H9 (cell line): ENCODE data around the gene CBFA2T2. TPM values are rescaled to one million over a fixed set of nuclear protein-coding genes. Genes with fewer than 3 reads are reported as not detected.

ENCODE experiments used
- DNase-seq: peaks from one replicate; pipeline ENCODE4 v3.0.0-alpha.2; 2017
- H2AFZ ChIP-seq: one replicate; pipeline ENCODE4 v1.6.1; 2013; ENCODE audit warnings: mild to moderate bottlenecking, low read length, control low read depth, moderate library complexity
- H2AK5ac ChIP-seq: 2 replicates; pipeline ENCODE4 v1.6.1; 2013; ENCODE audit warnings: low read length, control low read depth, mixed read lengths; ENCODE audit not compliant: insufficient read length
- H2BK120ac ChIP-seq: one replicate; pipeline ENCODE4 v1.6.1; 2013; ENCODE audit warnings: low read depth, mild to moderate bottlenecking, low read length, control low read depth, inconsistent platforms; ENCODE audit not compliant: poor library complexity, severe bottlenecking
- H2BK12ac ChIP-seq: 2 replicates; pipeline ENCODE4 v1.6.1; 2013; ENCODE audit warnings: low read length, control low read depth, mixed read lengths, low read depth; ENCODE audit not compliant: insufficient read length
- H2BK15ac ChIP-seq: 2 replicates; pipeline ENCODE4 v1.6.1; 2013; ENCODE audit warnings: low read depth, low read length, control low read depth
- H2BK20ac ChIP-seq: one replicate; pipeline ENCODE4 v1.6.1; 2013; ENCODE audit warnings: low read depth, mild to moderate bottlenecking, low read length, control low read depth, inconsistent platforms; ENCODE audit not compliant: poor library complexity, severe bottlenecking
- H2BK5ac ChIP-seq: 2 replicates; pipeline ENCODE4 v1.6.1; 2013; ENCODE audit warnings: low read length, control low read depth, mixed read lengths; ENCODE audit not compliant: insufficient read length
- H3K14ac ChIP-seq: 2 replicates; pipeline ENCODE4 v1.6.1; 2013; ENCODE audit warnings: low read length, control low read depth; ENCODE audit not compliant: insufficient read depth
- H3K18ac ChIP-seq: 2 replicates; pipeline ENCODE4 v1.6.1; 2013; ENCODE audit warnings: low read depth, mild to moderate bottlenecking, mixed read lengths, low read length, control low read depth; ENCODE audit not compliant: insufficient read length
- H3K23ac ChIP-seq: 2 replicates; pipeline ENCODE4 v1.6.1; 2013; ENCODE audit warnings: low read length, control low read depth, mixed read lengths, low read depth; ENCODE audit not compliant: insufficient read length
- H3K23me2 ChIP-seq: 2 replicates; pipeline ENCODE4 v1.6.1; 2013; ENCODE audit warnings: low read depth, mild to moderate bottlenecking, mixed read lengths, low read length, control low read depth; ENCODE audit not compliant: insufficient read length, poor library complexity, severe bottlenecking
- H3K27ac ChIP-seq: 2 replicates; pipeline ENCODE4 v1.5.1; 2013; ENCODE audit warnings: low read length, control low read depth, mixed read lengths, low read depth; ENCODE audit not compliant: insufficient read length
- H3K27me3 ChIP-seq: 2 replicates; pipeline ENCODE4 v1.6.1; 2013; ENCODE audit warnings: low read length, control low read depth, inconsistent platforms; ENCODE audit not compliant: insufficient read depth
- H3K4ac ChIP-seq: 2 replicates; pipeline ENCODE4 v1.6.1; 2013; ENCODE audit warnings: low read depth, mild to moderate bottlenecking, control low read depth, inconsistent platforms, low read length, moderate library complexity
- H3K4me1 ChIP-seq: 2 replicates; pipeline ENCODE4 v1.6.1; 2013; ENCODE audit warnings: low read length, control low read depth, inconsistent platforms; ENCODE audit not compliant: insufficient read depth
- H3K4me2 ChIP-seq: 2 replicates; pipeline ENCODE4 v1.6.1; 2013; ENCODE audit warnings: low read length, control low read depth, mixed read lengths; ENCODE audit not compliant: insufficient read length, insufficient read depth
- H3K56ac ChIP-seq: 2 replicates; pipeline ENCODE4 v1.6.1; 2013; ENCODE audit warnings: low read depth, mild to moderate bottlenecking, mixed read lengths, low read length, control low read depth; ENCODE audit not compliant: insufficient read length
- H3K79me1 ChIP-seq: 2 replicates; pipeline ENCODE4 v1.6.1; 2013; ENCODE audit warnings: low read depth, mild to moderate bottlenecking, moderate library complexity, low read length, control low read depth, inconsistent platforms; ENCODE audit not compliant: insufficient read depth, poor library complexity, severe bottlenecking
- H3K79me2 ChIP-seq: 2 replicates; pipeline ENCODE4 v1.6.1; 2013; ENCODE audit warnings: low read length, control low read depth, inconsistent platforms; ENCODE audit not compliant: insufficient read depth
- H3K9ac ChIP-seq: 2 replicates; pipeline ENCODE4 v1.6.1; 2013; ENCODE audit warnings: low read length, control low read depth, mixed read lengths; ENCODE audit not compliant: insufficient read length; ENCODE audit errors: extremely low read depth
- H3K9me3 ChIP-seq: one replicate; pipeline ENCODE4 v1.6.1; 2013; ENCODE audit warnings: low read depth, low read length, inconsistent platforms; ENCODE audit not compliant: control insufficient read depth
- H3T11ph ChIP-seq: one replicate; pipeline ENCODE4 v1.6.1; 2013; ENCODE audit warnings: mild to moderate bottlenecking, low read length, control low read depth, inconsistent platforms
- H4K20me1 ChIP-seq: one replicate; pipeline ENCODE4 v1.6.1; 2013; ENCODE audit not compliant: control insufficient read depth, insufficient read length, insufficient read depth
- H4K5ac ChIP-seq: 2 replicates; pipeline ENCODE4 v1.6.1; 2013; ENCODE audit warnings: low read depth, mild to moderate bottlenecking, mixed read lengths, low read length, control low read depth; ENCODE audit not compliant: insufficient read length
- H4K8ac ChIP-seq: replicated peaks from 2 replicates; pipeline ENCODE4 v1.6.1; 2013; ENCODE audit warnings: low read length, control low read depth, mixed read lengths, low read depth; ENCODE audit not compliant: insufficient read length
- H4K91ac ChIP-seq: 2 replicates; pipeline ENCODE4 v1.6.1; 2013; ENCODE audit warnings: low read depth, mild to moderate bottlenecking, moderate library complexity, mixed read lengths, low read length, control low read depth; ENCODE audit not compliant: insufficient read length
- H3K27ac Mint-ChIP-seq, 3 experiments: 2 replicates in 2 of 3; 3 replicates in 1 of 3; pipeline ENCODE4 v1.8.0; 2020 to 2021; ENCODE audit warnings: mixed read lengths in 3 of 3, mild to moderate bottlenecking in 1 of 3, moderate library complexity in 1 of 3
- H3K27me3 Mint-ChIP-seq: 2 replicates; pipeline ENCODE4 v1.8.0; 2021; ENCODE audit warnings: low read depth, mild to moderate bottlenecking, moderate library complexity, mixed read lengths
- H3K36me3 Mint-ChIP-seq, 3 experiments: 2 replicates in 2 of 3; 3 replicates in 1 of 3; pipeline ENCODE4 v1.8.0; 2020 to 2021; ENCODE audit warnings: low read depth in 3 of 3, mixed read lengths in 3 of 3; ENCODE audit not compliant: insufficient read depth in 1 of 3
- H3K4me1 Mint-ChIP-seq, 2 experiments: 2 replicates each; pipeline ENCODE4 v1.8.0; 2020; ENCODE audit warnings: mixed read lengths in 2 of 2
- H3K4me3 Mint-ChIP-seq, 2 experiments: 2 replicates in 1 of 2; 3 replicates in 1 of 2; pipeline ENCODE4 v1.8.0; 2020 to 2021; ENCODE audit warnings: mild to moderate bottlenecking in 2 of 2, mixed read lengths in 2 of 2, moderate library complexity in 1 of 2
- H3K9me3 Mint-ChIP-seq, 2 experiments: 2 replicates in 1 of 2; 3 replicates in 1 of 2; pipeline ENCODE4 v1.8.0; 2020; ENCODE audit warnings: mild to moderate bottlenecking in 2 of 2, mixed read lengths in 2 of 2, moderate library complexity in 1 of 2
- CTCF ChIP-seq: fragments of 200-600 bp; sonication (generic); conservative IDR thresholded peaks from 3 replicates; pipeline ENCODE4 v1.8.0; 2021; ENCODE audit warnings: antibody characterized with exemption, mild to moderate bottlenecking
- WGBS: extraction: QIAGEN DNeasy Blood & Tissue Kit; methylation state at CpG from one replicate; pipeline ENCODE4 v1.1.7; 2013; ENCODE audit warnings: missing lambda C conversion rate, low lambda C conversion rate, mixed read lengths; ENCODE audit not compliant: insufficient read length; ENCODE audit errors: extremely low coverage; 5-methylcytosine and 5-hydroxymethylcytosine counted together
- total RNA-seq: library from RNA; stranded (reverse); gene quantifications from 2 replicates; pipeline ENCODE4 v1.2.1, GENCODE V29; 2021

CBFA2T2 gene
- total RNA-seq, 1 experiment from 2014 or later: 11.2 TPM

GRCh38 chr20:33445881-33446625, 43.8 kb upstream of the CBFA2T2 start:
- Histone ChIP-seq H2BK120ac (no peak overlapping the region), H3K27me3 (peaks cover 12% of the 10 kb centered on the region; the same call in 1 of the 2 replicates), H2AFZ (no peak overlapping the region), H3K23me2 (peaks cover 12% of the 10 kb centered on the region), H3K14ac (no peak overlapping the region), H4K91ac (no peak overlapping the region), H2BK20ac (no peak overlapping the region), H3K4ac (no peak overlapping the region), H3K56ac (no peak overlapping the region), H4K20me1 (peaks cover 2% of the 10 kb centered on the region), H2BK15ac (no peak overlapping the region), H3K4me1 (no peaks in the 10 kb centered on the region), H4K5ac (no peak overlapping the region), H2AK5ac (no peak overlapping the region), H3K18ac (no peak overlapping the region), H3K9me3 (no peaks in the 10 kb centered on the region), H2BK5ac (no peak overlapping the region), H3K9ac (no peak overlapping the region), H3K79me2 (no peaks in the 10 kb centered on the region), H4K8ac (no peak overlapping the region), H3K79me1 (no peaks in the 10 kb centered on the region), H3K27ac (no peak overlapping the region), H3T11ph (no peak overlapping the region), H3K4me2 (no peak overlapping the region), H3K23ac (no peak overlapping the region), H2BK12ac (no peak overlapping the region)
- no peak overlapping the region for H3K4me3 Mint-ChIP-seq
- TF ChIP-seq CTCF: no peak
- H3K36me3 Mint-ChIP-seq: peaks cover 1 to 6% (median 2%) of the 10 kb centered on the region in 3 experiments; a peak in 4 of 7 replicates
- DNase-seq: no peak
- no CpG with 5 or more reads among the region's 4 CpGs for WGBS
- H3K9me3 Mint-ChIP-seq: peaks cover 2 to 9% of the 10 kb centered on the region in 2 experiments; a peak in 3 of 5 replicates
- peaks cover 40% of the 10 kb centered on the region for H3K27me3 Mint-ChIP-seq
- peaks cover 12 to 19% of the 10 kb centered on the region in 2 experiments for H3K4me1 Mint-ChIP-seq
- no peak overlapping the region for H3K27ac Mint-ChIP-seq
